GM23338 (cell line): ENCODE measurements around the gene SSH2.

Source experiments
- CTCF ChIP-seq, 2 experiments: fragments of 200-600 bp in 1 of 2; sonication (generic) in 1 of 2; conservative IDR thresholded peaks; 2 replicates each; pipeline versions ENCODE4 v1.5.1 to v1.6.1; 2016 to 2017; ENCODE audit warnings: antibody characterized with exemption in 2 of 2, low read depth in 2 of 2, mild to moderate bottlenecking in 2 of 2, moderate library complexity in 1 of 2
- EZH2 ChIP-seq: fragments of 200-600 bp; sonication (generic); IDR thresholded peaks from one replicate; pipeline ENCODE4 v1.8.0; 2017; ENCODE audit warnings: antibody characterized with exemption, mild to moderate bottlenecking, low read depth; ENCODE audit not compliant: unreplicated experiment
- EZH2phosphoT487 ChIP-seq: fragments of 200-600 bp; sonication (generic); IDR thresholded peaks from one replicate; pipeline ENCODE4 v1.8.1; 2018; ENCODE audit warnings: antibody characterized with exemption; ENCODE audit not compliant: unreplicated experiment
- JUNB ChIP-seq: IDR thresholded peaks from one replicate; pipeline ENCODE4 v1.6.1; 2016; ENCODE audit warnings: antibody characterized with exemption; ENCODE audit not compliant: unreplicated experiment
- POLR2AphosphoS5 ChIP-seq: IDR thresholded peaks from 2 replicates; pipeline ENCODE4 v1.6.1; 2016; ENCODE audit warnings: antibody characterized with exemption, low read depth

GRCh38 chr17:29655323-29655722 is 274.7 kb downstream of the SSH2 start:
- TF ChIP-seq CTCF (conservative IDR thresholded peaks at IDR 0.05; ENCODE audit: low read depth in 2 of 2) (no peak), EZH2phosphoT487 (no peak), EZH2 (no peak), POLR2AphosphoS5 (no peak), JUNB (no peak)
